ENCODE results near the gene DNER.

DNA sequence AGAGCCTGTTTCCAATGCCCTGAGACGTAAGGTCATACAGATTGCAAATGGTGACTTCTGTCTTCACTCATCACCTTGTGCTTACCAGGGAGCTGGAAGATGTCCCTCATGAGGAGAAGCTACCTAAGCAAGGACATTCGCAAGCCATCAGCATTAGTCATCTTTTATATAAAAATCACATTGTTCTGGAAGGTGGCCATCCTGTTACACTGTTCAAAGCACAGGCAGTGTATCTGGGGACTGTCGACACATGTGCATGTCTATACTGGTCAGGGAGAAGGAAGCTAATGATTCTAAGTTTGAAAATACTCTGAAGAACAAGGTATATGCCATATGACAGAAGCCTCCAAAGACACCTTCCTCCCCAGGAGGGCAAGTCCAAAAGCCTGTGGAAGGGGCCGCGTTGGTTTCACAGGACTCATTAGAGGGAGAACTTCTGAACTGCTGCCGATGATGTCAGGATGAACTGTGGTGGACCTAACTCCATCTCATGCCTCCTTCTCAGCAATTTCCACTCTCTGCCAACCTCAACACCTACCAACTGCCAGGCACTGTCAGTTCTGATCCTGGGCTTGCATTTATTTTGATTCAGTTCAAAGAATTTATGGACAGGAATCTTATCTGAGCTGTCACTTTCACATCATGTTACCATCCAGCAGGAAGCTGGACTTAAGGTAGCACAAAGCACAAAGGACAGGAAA, 39.4 kb downstream of the DNER start:
- TF ChIP-seq, protein P1, sequence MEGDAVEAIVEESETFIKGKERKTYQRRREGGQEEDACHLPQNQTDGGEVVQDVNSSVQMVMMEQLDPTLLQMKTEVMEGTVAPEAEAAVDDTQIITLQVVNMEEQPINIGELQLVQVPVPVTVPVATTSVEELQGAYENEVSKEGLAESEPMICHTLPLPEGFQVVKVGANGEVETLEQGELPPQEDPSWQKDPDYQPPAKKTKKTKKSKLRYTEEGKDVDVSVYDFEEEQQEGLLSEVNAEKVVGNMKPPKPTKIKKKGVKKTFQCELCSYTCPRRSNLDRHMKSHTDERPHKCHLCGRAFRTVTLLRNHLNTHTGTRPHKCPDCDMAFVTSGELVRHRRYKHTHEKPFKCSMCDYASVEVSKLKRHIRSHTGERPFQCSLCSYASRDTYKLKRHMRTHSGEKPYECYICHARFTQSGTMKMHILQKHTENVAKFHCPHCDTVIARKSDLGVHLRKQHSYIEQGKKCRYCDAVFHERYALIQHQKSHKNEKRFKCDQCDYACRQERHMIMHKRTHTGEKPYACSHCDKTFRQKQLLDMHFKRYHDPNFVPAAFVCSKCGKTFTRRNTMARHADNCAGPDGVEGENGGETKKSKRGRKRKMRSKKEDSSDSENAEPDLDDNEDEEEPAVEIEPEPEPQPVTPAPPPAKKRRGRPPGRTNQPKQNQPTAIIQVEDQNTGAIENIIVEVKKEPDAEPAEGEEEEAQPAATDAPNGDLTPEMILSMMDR (conservative IDR thresholded peaks at IDR 0.05; ENCODE audit: low read depth, low read length): no peak
- no peak for TF ChIP-seq EZH2 (IDR thresholded peaks at IDR 0.05; ENCODE audit: borderline replicate concordance, low read depth, low read length, poor library complexity, severe bottlenecking)
